ENCODE data around the gene P2RY2.
"Not testable (repeated sequence)": the region's sequence is repeated elsewhere in the genome, so short reads cannot be mapped to it uniquely, and the experiment has no call there.

The P2RY2 gene

DNA sequence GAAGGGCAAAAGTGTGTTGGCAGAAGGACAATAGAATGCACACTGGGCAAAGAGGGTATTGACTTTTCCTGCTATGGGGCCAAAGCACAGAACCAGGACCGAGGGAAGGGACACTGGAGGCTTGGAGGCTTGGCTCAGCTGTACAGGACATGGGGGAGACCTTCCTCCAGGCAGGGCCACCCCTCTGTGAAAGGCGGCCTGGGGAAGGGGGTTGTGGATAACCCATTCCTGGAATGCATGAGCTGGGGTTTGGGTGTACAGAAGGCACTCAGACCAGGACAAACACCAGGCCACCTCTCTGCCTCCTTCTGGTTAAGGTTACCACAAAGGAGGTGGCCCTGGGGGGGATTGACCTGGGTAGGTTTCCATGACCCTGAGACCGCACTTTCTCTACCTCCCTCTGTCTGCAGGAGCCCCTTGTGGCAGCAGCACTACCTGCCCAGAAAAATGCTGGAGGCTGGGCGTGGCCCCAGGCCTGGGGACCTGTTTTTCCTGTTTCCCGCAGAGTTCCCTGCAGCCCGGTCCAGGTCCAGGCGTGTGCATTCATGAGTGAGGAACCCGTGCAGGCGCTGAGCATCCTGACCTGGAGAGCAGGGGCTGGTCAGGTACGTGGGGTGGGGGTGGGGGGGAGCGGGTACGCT, 9.6 kb downstream of the P2RY2 start:
- TF ChIP-seq, protein P1, sequence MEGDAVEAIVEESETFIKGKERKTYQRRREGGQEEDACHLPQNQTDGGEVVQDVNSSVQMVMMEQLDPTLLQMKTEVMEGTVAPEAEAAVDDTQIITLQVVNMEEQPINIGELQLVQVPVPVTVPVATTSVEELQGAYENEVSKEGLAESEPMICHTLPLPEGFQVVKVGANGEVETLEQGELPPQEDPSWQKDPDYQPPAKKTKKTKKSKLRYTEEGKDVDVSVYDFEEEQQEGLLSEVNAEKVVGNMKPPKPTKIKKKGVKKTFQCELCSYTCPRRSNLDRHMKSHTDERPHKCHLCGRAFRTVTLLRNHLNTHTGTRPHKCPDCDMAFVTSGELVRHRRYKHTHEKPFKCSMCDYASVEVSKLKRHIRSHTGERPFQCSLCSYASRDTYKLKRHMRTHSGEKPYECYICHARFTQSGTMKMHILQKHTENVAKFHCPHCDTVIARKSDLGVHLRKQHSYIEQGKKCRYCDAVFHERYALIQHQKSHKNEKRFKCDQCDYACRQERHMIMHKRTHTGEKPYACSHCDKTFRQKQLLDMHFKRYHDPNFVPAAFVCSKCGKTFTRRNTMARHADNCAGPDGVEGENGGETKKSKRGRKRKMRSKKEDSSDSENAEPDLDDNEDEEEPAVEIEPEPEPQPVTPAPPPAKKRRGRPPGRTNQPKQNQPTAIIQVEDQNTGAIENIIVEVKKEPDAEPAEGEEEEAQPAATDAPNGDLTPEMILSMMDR (IDR thresholded peaks at IDR 0.05; ENCODE audit: insufficient read depth, low read depth, low read length, missing control alignments), result no peak
- no peak for DNase-seq (ENCODE audit: low read depth)
- H3K4me3 ChIP-seq (ENCODE audit: low read depth, low read length), result no peak overlapping the region

GRCh38 chr11:73228268-73229134, 10.4 kb downstream of the P2RY2 start:
- TF ChIP-seq, protein P1 (IDR thresholded peaks at IDR 0.05; ENCODE audit: insufficient read depth, low read depth, low read length, missing control alignments), result no peak
- no peak overlapping the region for H3K4me3 ChIP-seq (ENCODE audit: low read depth, low read length)
- no peak for DNase-seq (ENCODE audit: low read depth)

DNA sequence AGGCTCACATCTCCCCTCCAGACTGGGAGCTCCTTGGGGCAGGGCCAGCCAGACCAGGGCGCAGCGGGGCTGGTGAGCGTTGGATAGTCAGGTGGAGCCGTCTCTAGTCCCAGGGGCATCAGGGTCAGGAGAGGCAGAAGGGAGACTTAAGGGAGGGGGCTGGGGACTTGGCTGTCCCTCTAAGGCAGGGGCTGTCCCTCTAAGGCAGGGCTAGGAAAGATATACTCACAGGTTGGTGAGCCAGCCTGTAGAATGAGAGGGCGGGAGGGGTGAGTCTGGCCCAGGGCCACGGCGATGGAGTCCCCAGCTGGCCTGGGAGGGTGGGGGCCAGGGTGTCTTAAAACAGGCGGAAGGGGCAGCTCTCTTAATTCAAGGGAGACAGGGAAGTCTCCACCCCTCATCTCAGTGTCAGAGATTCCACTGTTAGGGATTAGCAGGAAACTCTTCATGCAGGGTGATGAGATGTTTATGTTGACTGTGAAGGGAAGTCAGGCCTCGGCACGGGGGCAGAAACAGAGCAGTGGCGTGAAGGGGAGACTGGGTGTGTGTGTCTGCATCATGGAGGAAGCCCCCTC, 11.3 kb downstream of the P2RY2 start:
- no peak for DNase-seq (ENCODE audit: low read depth)
- no peak overlapping the region for H3K4me3 ChIP-seq (ENCODE audit: low read depth, low read length)
- TF ChIP-seq, protein P1 (IDR thresholded peaks at IDR 0.05; ENCODE audit: insufficient read depth, low read depth, low read length, missing control alignments), result no peak

DNA sequence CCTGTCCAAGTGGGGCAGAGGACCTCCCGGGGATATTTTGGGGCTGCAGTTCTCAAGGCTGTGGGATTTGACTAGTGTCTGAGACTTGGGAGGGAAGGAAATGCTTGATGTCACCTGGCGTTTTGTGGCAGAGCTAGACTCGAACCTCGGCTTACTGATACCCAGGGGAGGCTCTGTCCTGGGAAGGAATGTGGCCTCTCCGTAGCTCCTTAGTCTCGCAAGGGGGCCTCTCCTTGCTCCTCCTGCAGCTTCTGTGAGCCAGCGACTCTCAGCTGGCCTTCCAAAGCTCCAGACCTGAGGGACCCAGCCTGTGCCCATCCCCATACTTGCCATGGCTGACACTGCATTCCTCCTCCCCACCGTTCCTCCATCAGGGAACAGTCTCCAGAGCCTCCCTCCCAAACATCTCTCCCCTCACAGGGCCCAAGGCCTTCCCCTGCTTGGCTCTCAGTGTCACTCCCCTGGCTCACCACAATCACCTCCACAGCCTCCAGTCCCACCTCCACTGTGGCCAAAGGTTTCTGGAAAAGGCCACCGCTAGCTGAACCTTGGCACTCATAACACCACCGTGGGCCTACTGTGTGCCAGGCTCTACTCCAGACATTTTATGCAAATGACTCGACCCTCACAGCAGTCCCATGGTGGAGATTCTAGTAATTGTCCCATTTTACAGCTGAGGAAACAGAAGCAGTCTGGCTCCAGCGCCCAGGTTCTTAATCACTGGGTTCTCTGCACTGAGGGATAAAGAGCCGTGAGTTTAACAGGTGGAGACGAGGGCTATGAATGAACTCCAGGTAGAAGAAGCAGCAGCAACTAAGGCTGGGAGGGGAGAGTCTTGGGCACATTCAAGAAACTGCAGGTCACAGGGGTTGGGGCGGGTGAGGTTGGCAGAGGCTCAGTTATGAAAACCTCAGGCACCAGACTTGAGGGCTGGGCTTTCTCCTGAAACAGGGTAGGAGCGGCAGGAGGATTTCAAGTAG, 12.1 kb downstream of the P2RY2 start:
- no peak for DNase-seq (ENCODE audit: low read depth)
- TF ChIP-seq, protein P1 (IDR thresholded peaks at IDR 0.05; ENCODE audit: insufficient read depth, low read depth, low read length, missing control alignments), result no peak
- no peak overlapping the region for H3K4me3 ChIP-seq (ENCODE audit: low read depth, low read length)

- H3K4me3 ChIP-seq (ENCODE audit: low read depth, low read length), result no peak overlapping the region
- no peak for DNase-seq (ENCODE audit: low read depth)
- TF ChIP-seq, protein P1 (IDR thresholded peaks at IDR 0.05; ENCODE audit: insufficient read depth, low read depth, low read length, missing control alignments), result no peak
Observed at GRCh38 chr11:73230931-73231330, 12.8 kb downstream of the P2RY2 start.

GRCh38 chr11:73232487-73232886, 14.4 kb downstream of the P2RY2 start:
- not testable (repeated sequence) for DNase-seq (ENCODE audit: low read depth); H3K4me3 ChIP-seq (ENCODE audit: low read depth, low read length)

Data from GM12865 (cell line).